Skeletal muscle tissue (tissue), 4 donors: ENCODE results near the gene PTP4A2. TPM values are rescaled to one million over a fixed set of nuclear protein-coding genes. Genes with fewer than 3 reads are reported as not detected.

Source experiments
- H3K27ac ChIP-seq: one replicate; pipeline ENCODE4 v1.7.0; 2013; ENCODE audit warnings: mild to moderate bottlenecking, low read depth, low read length, inconsistent platforms
- H3K27me3 ChIP-seq, 3 donors: one replicate each; pipeline ENCODE4 v1.7.0; 2013; ENCODE audit warnings: low read length in 3 of 3; ENCODE audit not compliant: control insufficient read depth in 3 of 3, insufficient read depth in 3 of 3
- H3K36me3 ChIP-seq, 3 donors: one replicate each; pipeline ENCODE4 v1.7.0; 2013; ENCODE audit warnings: low read length in 3 of 3; ENCODE audit not compliant: control insufficient read depth in 3 of 3, insufficient read depth in 3 of 3
- H3K4me1 ChIP-seq, 3 donors: one replicate each; pipeline ENCODE4 v1.7.0; 2013; ENCODE audit warnings: low read length in 3 of 3, mild to moderate bottlenecking in 3 of 3; ENCODE audit not compliant: control insufficient read depth in 3 of 3, insufficient read depth in 3 of 3
- H3K4me3 ChIP-seq, 3 donors: one replicate each; pipeline ENCODE4 v1.7.0; 2013; ENCODE audit warnings: low read length in 3 of 3
- H3K9ac ChIP-seq, 3 donors: one replicate each; pipeline ENCODE4 v1.7.0; 2013; ENCODE audit warnings: low read length in 3 of 3, mild to moderate bottlenecking in 3 of 3, moderate library complexity in 2 of 3, low read depth in 1 of 3
- H3K9me3 ChIP-seq, 3 donors: one replicate each; pipeline ENCODE4 v1.7.0; 2013; ENCODE audit warnings: low read length in 3 of 3; ENCODE audit not compliant: control insufficient read depth in 3 of 3
- total RNA-seq: library from RNA; depleted of rRNA; stranded (reverse); fragments of >200 nt; gene quantifications from one replicate; pipeline ENCODE4 v1.2.3, GENCODE V29; 2014
- donor health status: Osteomylitis.

Gene PTP4A2
- total RNA-seq, 1 donor from 2014 or later: 457 TPM

- H3K4me1 ChIP-seq: peaks cover 46 to 51% (median 50%) of the 10 kb centered on the region in 3 donors
- H3K27ac ChIP-seq: peak overlapping the region; percentile 95
- H3K4me3 ChIP-seq: peak overlapping the region; percentile 93 to 98 (median 96)
Observed at GRCh38 chr1:31936278-31936980, 1.7 kb downstream of the PTP4A2 start.

GRCh38 chr1:31934706-31935629, 3.2 kb downstream of the PTP4A2 start:
- peak overlapping the region in 2 of 3 donors; percentile 40 to 54 for H3K9ac ChIP-seq
- no peaks in the 10 kb centered on the region for H3K9me3 ChIP-seq
- H3K27ac ChIP-seq: peak overlapping the region; percentile 95
- no peaks in the 10 kb centered on the region for H3K36me3 ChIP-seq
- H3K27me3 ChIP-seq: no peaks in the 10 kb centered on the region
- peak overlapping the region in 2 of 3 donors; percentile 29 to 48 for H3K4me3 ChIP-seq
- H3K4me1 ChIP-seq: peaks cover 46 to 60% (median 51%) of the 10 kb centered on the region in 3 donors

More at GRCh38 chr1:31936278-31936980, 1.7 kb downstream of the PTP4A2 start:
- Histone ChIP-seq H3K9ac (peak overlapping the region; percentile 93 to 94 (median 94)), H3K9me3 (no peaks in the 10 kb centered on the region), H3K27me3 (no peaks in the 10 kb centered on the region), H3K36me3 (no peaks in the 10 kb centered on the region)

DNA sequence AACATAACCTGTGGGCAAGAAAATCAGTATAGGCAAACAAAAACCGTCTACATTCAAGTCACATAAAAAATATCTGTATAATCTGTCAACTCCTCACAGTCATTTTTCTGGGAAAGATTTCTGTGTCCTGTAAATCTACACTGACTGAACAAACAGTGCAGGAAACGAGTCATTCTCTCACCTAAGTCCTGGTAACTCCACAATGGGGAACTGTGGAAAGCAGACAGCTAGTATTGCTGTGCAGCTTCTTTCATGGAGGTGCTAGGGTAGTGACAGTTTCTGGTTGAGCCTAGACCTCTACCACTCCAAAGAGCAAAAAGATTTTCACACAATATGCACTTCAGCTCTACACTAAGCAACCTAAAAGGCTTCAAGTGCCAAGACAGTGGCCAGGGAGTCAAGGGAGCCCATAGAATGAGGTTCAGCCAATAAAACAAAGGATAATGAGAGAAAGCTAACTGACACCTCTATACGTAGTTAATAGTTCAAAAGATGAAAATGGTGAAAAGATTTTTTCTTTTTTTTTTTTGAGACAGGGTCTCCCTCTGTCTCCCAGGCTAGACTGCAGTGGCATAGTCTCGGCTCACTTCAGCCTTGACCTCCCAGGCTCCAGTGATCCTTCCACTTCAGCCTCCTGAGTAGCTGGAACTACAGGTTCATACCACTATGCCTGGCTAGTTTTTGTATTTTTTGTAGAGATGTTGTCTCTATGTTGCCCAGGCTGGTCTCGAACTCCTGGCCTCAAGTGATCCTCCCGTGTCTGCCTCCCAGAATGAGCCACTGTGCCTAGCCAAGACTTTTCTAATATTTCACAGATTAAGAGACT, 5.5 kb downstream of the PTP4A2 start:
- H3K9me3 ChIP-seq: no peaks in the 10 kb centered on the region
- H3K4me3 ChIP-seq: no peak overlapping the region
- H3K9ac ChIP-seq: peak overlapping the region in 2 of 3 donors; percentile 0 to 17

GRCh38 chr1:31931593-31932225, 6.5 kb downstream of the PTP4A2 start:
- H3K27me3 ChIP-seq: no peaks in the 10 kb centered on the region
- peak overlapping the region in 1 of 3 donors; percentile 17 for H3K9ac ChIP-seq
- H3K36me3 ChIP-seq: no peaks in the 10 kb centered on the region
- peak overlapping the region; percentile 95 for H3K27ac ChIP-seq
- H3K4me1 ChIP-seq: peaks cover 45 to 67% (median 53%) of the 10 kb centered on the region in 3 donors
- H3K4me3 ChIP-seq: no peak overlapping the region
- no peaks in the 10 kb centered on the region for H3K9me3 ChIP-seq

More for the DNA sequence above, 5.5 kb downstream of the PTP4A2 start:
- no peaks in the 10 kb centered on the region for H3K36me3 ChIP-seq
- peaks cover 42 to 61% (median 45%) of the 10 kb centered on the region in 3 donors for H3K4me1 ChIP-seq
- H3K27ac ChIP-seq: peak overlapping the region; percentile 95
- H3K27me3 ChIP-seq: no peaks in the 10 kb centered on the region

DNA sequence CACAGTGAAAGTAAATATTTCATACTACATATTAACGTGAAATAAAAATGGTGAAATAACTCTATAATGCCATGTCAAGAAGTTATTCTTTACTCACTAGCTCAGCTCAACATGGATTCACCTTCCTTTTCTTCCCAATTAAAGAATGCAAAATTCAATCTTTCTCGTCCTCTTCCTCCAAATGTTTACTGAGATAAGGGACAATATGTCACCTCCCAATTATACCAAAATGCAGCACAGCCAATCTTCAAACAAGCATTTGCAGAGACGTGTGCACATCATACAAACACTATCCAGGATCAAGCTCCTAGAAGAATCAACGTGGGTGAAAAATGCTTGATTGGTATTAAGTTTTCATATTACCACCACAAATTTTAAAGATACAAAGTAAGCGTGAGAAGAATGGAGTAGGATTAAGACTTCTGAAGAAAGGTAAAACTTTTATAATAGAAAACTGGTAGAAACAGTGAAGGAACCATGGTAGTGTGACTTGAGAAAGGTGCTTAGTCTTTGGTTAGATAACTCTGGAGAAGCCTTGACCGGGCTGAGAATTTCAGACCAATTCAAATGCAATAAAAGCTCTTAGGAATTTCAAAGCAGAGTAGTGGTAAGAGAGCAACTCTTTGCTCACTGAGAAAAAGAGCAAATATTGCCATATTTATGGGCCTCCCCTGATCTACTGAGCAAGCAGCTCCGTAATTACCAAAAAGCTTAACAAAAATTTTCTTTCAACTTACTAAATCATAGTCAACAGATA, 7.2 kb downstream of the PTP4A2 start:
- Histone ChIP-seq H3K36me3 (no peaks in the 10 kb centered on the region), H3K9me3 (no peaks in the 10 kb centered on the region), H3K4me3 (no peak overlapping the region), H3K27me3 (no peaks in the 10 kb centered on the region), H3K27ac (peak overlapping the region; percentile 95), H3K4me1 (peaks cover 39 to 64% (median 48%) of the 10 kb centered on the region in 3 donors), H3K9ac (no peak overlapping the region)

- Histone ChIP-seq H3K9ac (no peak overlapping the region), H3K4me3 (no peak overlapping the region), H3K9me3 (no peaks in the 10 kb centered on the region), H3K4me1 (peaks cover 29 to 45% (median 34%) of the 10 kb centered on the region in 3 donors), H3K27me3 (no peaks in the 10 kb centered on the region), H3K27ac (peak overlapping the region; percentile 3), H3K36me3 (no peaks in the 10 kb centered on the region)
Observed at GRCh38 chr1:31927661-31927980, 10.5 kb downstream of the PTP4A2 start.

DNA sequence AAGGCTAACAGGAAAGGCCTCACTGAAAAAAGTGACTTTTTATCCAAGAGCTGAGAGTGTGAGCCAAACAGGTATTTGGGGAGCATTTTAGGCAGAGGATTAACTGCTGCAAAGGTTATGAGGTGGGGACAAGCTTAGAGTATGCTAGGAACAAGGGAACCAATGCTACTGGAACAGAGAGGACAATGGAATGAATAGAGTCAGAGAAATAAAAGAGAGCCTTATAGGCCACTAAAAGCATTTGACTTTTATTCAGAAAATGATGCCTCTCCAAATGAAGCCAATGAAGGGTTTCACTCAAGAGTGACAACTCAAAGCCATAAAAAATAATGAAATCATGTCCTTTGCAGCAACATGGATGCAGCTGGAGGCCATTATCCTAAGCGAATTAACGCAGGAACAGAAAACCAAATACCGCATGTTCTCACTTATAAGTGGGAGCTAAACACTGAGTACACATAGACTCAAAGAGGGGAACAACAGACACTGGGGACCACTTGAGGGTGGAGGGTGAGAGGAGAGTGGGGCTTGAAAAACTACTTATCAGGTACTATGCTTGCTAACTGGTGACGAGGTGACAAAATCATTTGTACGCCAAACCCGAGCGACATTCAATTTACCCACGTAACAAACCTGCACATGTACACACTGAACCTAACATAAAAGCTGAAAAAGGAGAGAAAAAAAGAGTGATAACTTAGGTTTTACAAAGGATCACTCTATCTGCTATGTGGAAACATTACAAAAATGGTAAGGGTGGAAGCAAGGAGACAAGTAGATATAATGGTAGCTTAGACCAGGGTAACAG, 11.1 kb downstream of the PTP4A2 start:
- Histone ChIP-seq H3K4me1 (peaks cover 26 to 43% (median 31%) of the 10 kb centered on the region in 3 donors), H3K4me3 (peak overlapping the region in 1 of 3 donors; percentile 24), H3K27ac (peak overlapping the region; percentile 3), H3K9me3 (no peaks in the 10 kb centered on the region), H3K36me3 (no peaks in the 10 kb centered on the region), H3K27me3 (no peaks in the 10 kb centered on the region), H3K9ac (peak overlapping the region in 1 of 3 donors; percentile 12)

DNA sequence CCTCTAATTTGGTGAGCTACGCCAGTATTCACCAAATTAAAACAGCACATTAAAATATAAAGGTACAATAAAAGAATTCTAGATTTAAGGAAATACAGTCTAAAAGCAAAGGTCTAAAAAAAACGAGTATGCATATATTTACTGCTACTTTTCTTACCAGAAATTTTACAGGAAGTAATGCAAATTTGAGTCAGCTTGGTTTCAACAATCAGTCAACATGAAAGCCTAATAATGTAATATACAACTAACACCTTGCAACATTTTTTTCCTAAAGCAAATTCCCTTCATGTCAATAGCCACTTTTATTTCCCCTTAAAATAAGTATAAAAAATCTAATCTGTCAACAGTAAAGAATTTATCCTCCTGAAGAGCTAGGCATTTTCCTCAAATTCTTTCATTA, 11.9 kb downstream of the PTP4A2 start:
- peaks cover 26 to 38% (median 33%) of the 10 kb centered on the region in 3 donors for H3K4me1 ChIP-seq

More for the DNA sequence above, 11.9 kb downstream of the PTP4A2 start:
- Histone ChIP-seq H3K4me3 (no peak overlapping the region), H3K27ac (peak overlapping the region; percentile 1), H3K9ac (peak overlapping the region in 1 of 3 donors; percentile 12), H3K27me3 (no peaks in the 10 kb centered on the region), H3K9me3 (no peaks in the 10 kb centered on the region), H3K36me3 (no peaks in the 10 kb centered on the region)
